Natural killer cell (primary cell): ENCODE results near the gene CABP4. TPM values are rescaled to one million over a fixed set of nuclear protein-coding genes. Genes with fewer than 3 reads are reported as not detected.

Experiments
- ATAC-seq, 3 donors: fragments of 150-1000 bp in 2 of 3; fragments of 200-7000 bp in 1 of 3; cut with Tn5 transposase; 1 replicate in 1 of 3; 2 replicates in 2 of 3; pipeline ENCODE4 v1.10.0; 2021; ENCODE audit warnings: mild to moderate bottlenecking in 2 of 3, moderate library complexity in 2 of 3
- DNase-seq, 2 donors: peaks; one replicate each; pipeline versions ENCODE4 v3.0.0 to v3.0.0-alpha.2; 2013 to 2021; ENCODE audit warnings: mixed read lengths in 1 of 2
- H3K27ac ChIP-seq: one replicate; pipeline ENCODE4 v1.5.1; 2013; ENCODE audit warnings: mild to moderate bottlenecking, low read length
- H3K27me3 ChIP-seq: one replicate; pipeline ENCODE4 v1.6.1; 2013; ENCODE audit warnings: low read length; ENCODE audit not compliant: control insufficient read depth, insufficient read depth
- H3K36me3 ChIP-seq: one replicate; pipeline ENCODE4 v1.6.1; 2013; ENCODE audit warnings: low read length; ENCODE audit not compliant: control insufficient read depth, insufficient read depth
- H3K4me1 ChIP-seq: one replicate; pipeline ENCODE4 v1.6.1; 2013; ENCODE audit warnings: low read length; ENCODE audit not compliant: control insufficient read depth, insufficient read depth
- H3K4me3 ChIP-seq: one replicate; pipeline ENCODE4 v1.5.1; 2013; ENCODE audit warnings: low read length
- H3K9me3 ChIP-seq: one replicate; pipeline ENCODE4 v1.6.1; 2013; ENCODE audit warnings: low read length; ENCODE audit not compliant: control insufficient read depth, insufficient read depth
- H3K27ac Mint-ChIP-seq, 2 donors: one replicate each; pipeline ENCODE4 v1.8.0; 2022; ENCODE audit warnings: mild to moderate bottlenecking in 2 of 2, mixed read lengths in 2 of 2, moderate library complexity in 1 of 2
- H3K27me3 Mint-ChIP-seq, 2 donors: one replicate each; pipeline ENCODE4 v1.8.0; 2022; ENCODE audit warnings: low read depth in 2 of 2, mixed read lengths in 2 of 2
- H3K36me3 Mint-ChIP-seq: one replicate; pipeline ENCODE4 v1.8.0; 2022; ENCODE audit warnings: mixed read lengths
- H3K4me1 Mint-ChIP-seq, 2 donors: one replicate each; pipeline ENCODE4 v1.8.0; 2022; ENCODE audit warnings: mixed read lengths in 2 of 2
- H3K4me3 Mint-ChIP-seq: one replicate; pipeline ENCODE4 v1.8.0; 2022; ENCODE audit warnings: mild to moderate bottlenecking, moderate library complexity, mixed read lengths
- H3K9me3 Mint-ChIP-seq, 2 donors: one replicate each; pipeline ENCODE4 v1.8.0; 2022; ENCODE audit warnings: mixed read lengths in 2 of 2
- CTCF ChIP-seq: fragments of 200-600 bp; IDR thresholded peaks from one replicate; pipeline ENCODE4 v1.8.0; 2022; ENCODE audit warnings: antibody characterized with exemption
- WGBS: methylation state at CpG from one replicate; pipeline ENCODE4 v1.1.7; 2013; ENCODE audit warnings: missing lambda C conversion rate; ENCODE audit not compliant: insufficient coverage; 5-methylcytosine and 5-hydroxymethylcytosine counted together
- intact Hi-C: fragments of 100-400 bp; cut with micrococcal nuclease; formaldehyde crosslinking; loops from one replicate; pipeline ENCODE4 v1.14.2; 2022
- total RNA-seq, 4 donors: library from RNA; stranded (reverse); fragments of 120-200 nt in 1 of 4; gene quantifications; one replicate each; pipeline versions ENCODE4 v1.2.3 to v1.2.4, GENCODE V29; 2013 to 2022

The CABP4 gene
- total RNA-seq, 3 donors from 2014 or later (not counting 1 experiment from before 2014, with no cell fraction given), result 12.9 to 22.8 (median 21.3) TPM

GRCh38 chr11:67434395-67434881 is 20.7 kb upstream of the CABP4 start:
- DNase-seq (peak in 1 of 2 donors; percentile 54), ATAC-seq (peak in 1 of 3 donors; percentile 3)
- Histone ChIP-seq H3K27me3 (no peaks in the 10 kb centered on the region), H3K9me3 (no peaks in the 10 kb centered on the region), H3K27ac (peak overlapping the region; percentile 86), H3K4me3 (no peak overlapping the region), H3K36me3 (peaks cover 35% of the 10 kb centered on the region), H3K4me1 (peaks cover 73% of the 10 kb centered on the region)
- TF ChIP-seq CTCF, result no peak
- no peaks in the 10 kb centered on the region for H3K27me3 Mint-ChIP-seq
- 47% methylated on average over 23 of the region's 23 CpGs for WGBS
- intact Hi-C loops, result no loop called here
- H3K36me3 Mint-ChIP-seq, result no peaks in the 10 kb centered on the region
- peaks cover 43 to 65% of the 10 kb centered on the region in 2 donors for H3K4me1 Mint-ChIP-seq
- H3K4me3 Mint-ChIP-seq, result peak overlapping the region; percentile 78
- H3K9me3 Mint-ChIP-seq, result no peaks in the 10 kb centered on the region
- H3K27ac Mint-ChIP-seq, result peak overlapping the region; percentile 88 to 92

GRCh38 chr11:67435031-67435726 is 20.0 kb upstream of the CABP4 start:
- H3K27ac Mint-ChIP-seq, result peak overlapping the region; percentile 88 to 92
- WGBS, result 50% methylated on average over 25 of the region's 26 CpGs
- no peaks in the 10 kb centered on the region for H3K9me3 ChIP-seq
- no peaks in the 10 kb centered on the region for H3K36me3 Mint-ChIP-seq
- intact Hi-C loops, result no loop called here
- H3K27me3 ChIP-seq, result no peaks in the 10 kb centered on the region
- peak in 1 of 2 donors; percentile 36 for DNase-seq
- H3K4me3 Mint-ChIP-seq, result peak overlapping the region; percentile 95
- H3K4me1 Mint-ChIP-seq, result peaks cover 51 to 72% of the 10 kb centered on the region in 2 donors
- no peaks in the 10 kb centered on the region for H3K9me3 Mint-ChIP-seq
- TF ChIP-seq CTCF, result no peak
- peak overlapping the region; percentile 81 for H3K4me3 ChIP-seq
- no peak for ATAC-seq
- H3K27me3 Mint-ChIP-seq, result no peaks in the 10 kb centered on the region
- H3K27ac ChIP-seq, result peak overlapping the region; percentile 86
- peaks cover 74% of the 10 kb centered on the region for H3K4me1 ChIP-seq
- peaks cover 35% of the 10 kb centered on the region for H3K36me3 ChIP-seq

- intact Hi-C loops, result loop anchor here (2.0 kb wide), 1 partner anchor 33 kb away; no protein-coding TSS in a partner anchor
- peaks cover 81% of the 10 kb centered on the region for H3K4me1 ChIP-seq
- H3K9me3 ChIP-seq, result no peaks in the 10 kb centered on the region
- H3K4me1 Mint-ChIP-seq, result peaks cover 58 to 79% of the 10 kb centered on the region in 2 donors
- DNase-seq (peak in 1 of 2 donors; percentile 30), ATAC-seq (no peak)
- H3K27ac Mint-ChIP-seq, result peak overlapping the region; percentile 88 to 92
- H3K36me3 Mint-ChIP-seq, result no peaks in the 10 kb centered on the region
- H3K27ac ChIP-seq, result peak overlapping the region; percentile 41
- peak overlapping the region; percentile 81 for H3K4me3 ChIP-seq
- TF ChIP-seq CTCF, result no peak
- 46% methylated on average over 38 of the region's 38 CpGs for WGBS
- no peaks in the 10 kb centered on the region for H3K27me3 ChIP-seq
- H3K4me3 Mint-ChIP-seq, result peak overlapping the region; percentile 95
- no peaks in the 10 kb centered on the region for H3K9me3 Mint-ChIP-seq
- H3K36me3 ChIP-seq, result peaks cover 33% of the 10 kb centered on the region
- no peaks in the 10 kb centered on the region for H3K27me3 Mint-ChIP-seq
Observed at GRCh38 chr11:67435727-67436458, 19.3 kb upstream of the CABP4 start.
